Cardiac fibroblast (primary cell): ENCODE results near the gene DENND4A.
"Not testable (repeated sequence)": the region's sequence is repeated elsewhere in the genome, so short reads cannot be mapped to it uniquely, and the experiment has no call there.

Source experiments
- DNase-seq, 2 donors: peaks; one replicate each; pipeline versions ENCODE4 v3.0.0 to v3.0.0-alpha.2; 2010; ENCODE audit warnings: low read depth in 2 of 2
- H3K4me3 ChIP-seq, 2 donors: replicated peaks in 1 of 2; 1 replicate in 1 of 2; 2 replicates in 1 of 2; pipeline ENCODE4 v1.5.1; 2011; ENCODE audit warnings: low read depth in 2 of 2, low read length in 2 of 2, mild to moderate bottlenecking in 2 of 2, moderate library complexity in 1 of 2
- CTCF ChIP-seq: IDR thresholded peaks from one replicate; pipeline ENCODE4 v1.5.1; 2011; ENCODE audit warnings: low read depth, mild to moderate bottlenecking, low read length, inconsistent platforms

The DENND4A gene

GRCh38 chr15:65818927-65819562 is 27.0 kb upstream of the DENND4A start:
- H3K4me3 ChIP-seq, result no peak overlapping the region
- TF ChIP-seq CTCF, result no peak
- DNase-seq, result peak; percentile 61 to 81

GRCh38 chr15:65816441-65816840 is 24.3 kb upstream of the DENND4A start:
- no peak for DNase-seq
- no peak overlapping the region for H3K4me3 ChIP-seq
- TF ChIP-seq CTCF, result no peak

GRCh38 chr15:65816008-65816407 is 23.9 kb upstream of the DENND4A start:
- H3K4me3 ChIP-seq, DNase-seq: not testable (repeated sequence)

GRCh38 chr15:65814271-65814670 is 22.2 kb upstream of the DENND4A start:
- not testable (repeated sequence) for H3K4me3 ChIP-seq, DNase-seq

- no peak overlapping the region for H3K4me3 ChIP-seq
- DNase-seq, result no peak
- no peak for TF ChIP-seq CTCF
Observed at GRCh38 chr15:65812916-65813315, 20.8 kb upstream of the DENND4A start.

- DNase-seq, result no peak
- TF ChIP-seq CTCF, result no peak
- no peak overlapping the region for H3K4me3 ChIP-seq
Observed at GRCh38 chr15:65812467-65812866, 20.4 kb upstream of the DENND4A start.

- DNase-seq, result no peak
- no peak for TF ChIP-seq CTCF
- no peak overlapping the region for H3K4me3 ChIP-seq
Observed at GRCh38 chr15:65811835-65812234, 19.7 kb upstream of the DENND4A start.

GRCh38 chr15:65811011-65811733 is 19.1 kb upstream of the DENND4A start:
- H3K4me3 ChIP-seq, DNase-seq: not testable (repeated sequence)
